Astrocyte (in vitro differentiated cells and primary cell): Measurements from ENCODE around the gene PACRG. TPM values are rescaled to one million over a fixed set of nuclear protein-coding genes. Genes with fewer than 3 reads are reported as not detected.
A peak's percentile ranks its signal among the peaks of the same experiment; 100 is the strongest.

Source experiments
- DNase-seq: peaks from one replicate; pipeline ENCODE4 v3.0.0-alpha.2; 2010; ENCODE audit warnings: low read depth
- FAIRE-seq: peaks from 2 replicates; lab custom pipeline; 2011; peaks lifted over from hg19 to GRCh38; lab: Jason Lieb, UNC
- H2AFZ ChIP-seq: 2 replicates; pipeline ENCODE4 v1.6.0; 2012; ENCODE audit warnings: low read depth, low read length, inconsistent platforms
- H3K27ac ChIP-seq: 2 replicates; pipeline ENCODE4 v1.5.1; 2011; ENCODE audit warnings: low read depth, low read length, inconsistent platforms
- H3K27me3 ChIP-seq: 2 replicates; pipeline ENCODE4 v1.6.0; 2011; ENCODE audit warnings: low read length, inconsistent platforms; ENCODE audit not compliant: insufficient read depth
- H3K36me3 ChIP-seq: 2 replicates; pipeline ENCODE4 v1.5.1; 2011; ENCODE audit warnings: low read length, inconsistent platforms; ENCODE audit not compliant: insufficient read depth
- H3K4me1 ChIP-seq: 2 replicates; pipeline ENCODE4 v1.5.1; 2011; ENCODE audit warnings: low read length, inconsistent platforms; ENCODE audit not compliant: insufficient read depth
- H3K4me2 ChIP-seq: 2 replicates; pipeline ENCODE4 v1.6.0; 2012; ENCODE audit warnings: low read length, inconsistent platforms
- H3K4me3 ChIP-seq: 2 replicates; pipeline ENCODE4 v1.5.1; 2011; ENCODE audit warnings: low read depth, mild to moderate bottlenecking, low read length, inconsistent platforms; ENCODE audit not compliant: insufficient read depth
- H3K79me2 ChIP-seq: 2 replicates; pipeline ENCODE4 v1.6.0; 2012; ENCODE audit warnings: mild to moderate bottlenecking, low read length, inconsistent platforms; ENCODE audit not compliant: insufficient read depth
- H3K9ac ChIP-seq: 2 replicates; pipeline ENCODE4 v1.6.0; 2012; ENCODE audit warnings: mild to moderate bottlenecking, low read length, inconsistent platforms
- H3K9me3 ChIP-seq: 2 replicates; pipeline ENCODE4 v1.5.1; 2012; ENCODE audit warnings: low read depth, mild to moderate bottlenecking, low read length, inconsistent platforms; ENCODE audit not compliant: insufficient read depth
- H4K20me1 ChIP-seq: 2 replicates; pipeline ENCODE4 v1.6.0; 2012; ENCODE audit warnings: low read length, inconsistent platforms; ENCODE audit not compliant: insufficient read depth
- H3K27ac Mint-ChIP-seq: one replicate; pipeline ENCODE4 v1.8.0; 2021; ENCODE audit warnings: mild to moderate bottlenecking, mixed read lengths; ENCODE audit not compliant: unreplicated experiment
- H3K27me3 Mint-ChIP-seq: one replicate; pipeline ENCODE4 v1.8.0; 2021; ENCODE audit warnings: low read depth, mixed read lengths; ENCODE audit not compliant: unreplicated experiment
- H3K36me3 Mint-ChIP-seq: one replicate; pipeline ENCODE4 v1.8.0; 2021; ENCODE audit warnings: low read depth, mixed read lengths; ENCODE audit not compliant: unreplicated experiment
- H3K4me1 Mint-ChIP-seq: one replicate; pipeline ENCODE4 v1.8.0; 2021; ENCODE audit warnings: low read depth, mixed read lengths; ENCODE audit not compliant: unreplicated experiment
- H3K4me3 Mint-ChIP-seq: one replicate; pipeline ENCODE4 v1.8.0; 2021; ENCODE audit warnings: mild to moderate bottlenecking, moderate library complexity, mixed read lengths; ENCODE audit not compliant: unreplicated experiment
- H3K9me3 Mint-ChIP-seq: one replicate; pipeline ENCODE4 v1.8.0; 2021; ENCODE audit warnings: mild to moderate bottlenecking, mixed read lengths; ENCODE audit not compliant: unreplicated experiment
- EZH2 ChIP-seq: IDR thresholded peaks from 2 replicates; pipeline ENCODE4 v1.6.1; 2012; ENCODE audit warnings: mild to moderate bottlenecking, low read length, inconsistent platforms; ENCODE audit not compliant: insufficient read depth
- total RNA-seq: library from RNA; stranded (reverse); gene quantifications from 2 replicates; pipeline ENCODE4 v1.2.1, GENCODE V29; 2021
- TF ChIP-seq, protein P1 (sequence below): IDR thresholded peaks from 2 replicates; pipeline ENCODE4 v1.5.1; 2011; ENCODE audit warnings: low read depth, mild to moderate bottlenecking, inconsistent platforms, low read length, moderate library complexity; ENCODE audit not compliant: insufficient read depth

PACRG gene
- total RNA-seq, 1 donor from 2014 or later = not detected

DNA sequence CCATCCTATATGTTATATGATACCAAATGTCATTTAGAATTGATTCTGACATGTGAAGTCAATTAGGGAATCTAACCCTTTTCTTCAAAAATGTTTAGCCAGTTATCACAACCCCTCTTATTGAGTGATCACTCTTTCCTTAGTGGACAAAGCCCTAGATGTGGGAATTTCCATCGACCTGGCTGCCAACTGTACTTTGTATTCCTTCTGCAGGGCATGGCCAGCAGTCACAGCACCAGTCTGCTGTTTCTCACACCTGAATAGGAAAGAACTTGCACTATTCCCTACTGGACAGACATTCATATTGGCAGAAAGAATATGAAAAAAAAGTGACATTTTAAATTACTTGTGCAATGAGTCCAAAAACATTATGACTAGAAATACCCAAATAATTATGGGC lies 271.0 kb downstream of the PACRG start:
- Mint-ChIP-seq H3K36me3 (no peaks in the 10 kb centered on the region), H3K27me3 (no peaks in the 10 kb centered on the region), H3K4me3 (no peak overlapping the region), H3K27ac (no peak overlapping the region), H3K4me1 (peaks cover 4% of the 10 kb centered on the region), H3K9me3 (no peaks in the 10 kb centered on the region)
- Histone ChIP-seq H3K36me3 (no peaks in the 10 kb centered on the region), H3K27me3 (no peaks in the 10 kb centered on the region), H3K9me3 (no peaks in the 10 kb centered on the region), H3K4me1 (peaks cover 3% of the 10 kb centered on the region), H2AFZ (no peak overlapping the region), H3K4me3 (no peak overlapping the region), H3K27ac (no peak overlapping the region), H3K79me2 (no peaks in the 10 kb centered on the region), H3K9ac (no peak overlapping the region), H4K20me1 (no peaks in the 10 kb centered on the region), H3K4me2 (no peak overlapping the region)
- no peak for FAIRE-seq
- TF ChIP-seq, protein P1, sequence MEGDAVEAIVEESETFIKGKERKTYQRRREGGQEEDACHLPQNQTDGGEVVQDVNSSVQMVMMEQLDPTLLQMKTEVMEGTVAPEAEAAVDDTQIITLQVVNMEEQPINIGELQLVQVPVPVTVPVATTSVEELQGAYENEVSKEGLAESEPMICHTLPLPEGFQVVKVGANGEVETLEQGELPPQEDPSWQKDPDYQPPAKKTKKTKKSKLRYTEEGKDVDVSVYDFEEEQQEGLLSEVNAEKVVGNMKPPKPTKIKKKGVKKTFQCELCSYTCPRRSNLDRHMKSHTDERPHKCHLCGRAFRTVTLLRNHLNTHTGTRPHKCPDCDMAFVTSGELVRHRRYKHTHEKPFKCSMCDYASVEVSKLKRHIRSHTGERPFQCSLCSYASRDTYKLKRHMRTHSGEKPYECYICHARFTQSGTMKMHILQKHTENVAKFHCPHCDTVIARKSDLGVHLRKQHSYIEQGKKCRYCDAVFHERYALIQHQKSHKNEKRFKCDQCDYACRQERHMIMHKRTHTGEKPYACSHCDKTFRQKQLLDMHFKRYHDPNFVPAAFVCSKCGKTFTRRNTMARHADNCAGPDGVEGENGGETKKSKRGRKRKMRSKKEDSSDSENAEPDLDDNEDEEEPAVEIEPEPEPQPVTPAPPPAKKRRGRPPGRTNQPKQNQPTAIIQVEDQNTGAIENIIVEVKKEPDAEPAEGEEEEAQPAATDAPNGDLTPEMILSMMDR = no peak
- no peak for TF ChIP-seq EZH2
- no peak for DNase-seq

DNA sequence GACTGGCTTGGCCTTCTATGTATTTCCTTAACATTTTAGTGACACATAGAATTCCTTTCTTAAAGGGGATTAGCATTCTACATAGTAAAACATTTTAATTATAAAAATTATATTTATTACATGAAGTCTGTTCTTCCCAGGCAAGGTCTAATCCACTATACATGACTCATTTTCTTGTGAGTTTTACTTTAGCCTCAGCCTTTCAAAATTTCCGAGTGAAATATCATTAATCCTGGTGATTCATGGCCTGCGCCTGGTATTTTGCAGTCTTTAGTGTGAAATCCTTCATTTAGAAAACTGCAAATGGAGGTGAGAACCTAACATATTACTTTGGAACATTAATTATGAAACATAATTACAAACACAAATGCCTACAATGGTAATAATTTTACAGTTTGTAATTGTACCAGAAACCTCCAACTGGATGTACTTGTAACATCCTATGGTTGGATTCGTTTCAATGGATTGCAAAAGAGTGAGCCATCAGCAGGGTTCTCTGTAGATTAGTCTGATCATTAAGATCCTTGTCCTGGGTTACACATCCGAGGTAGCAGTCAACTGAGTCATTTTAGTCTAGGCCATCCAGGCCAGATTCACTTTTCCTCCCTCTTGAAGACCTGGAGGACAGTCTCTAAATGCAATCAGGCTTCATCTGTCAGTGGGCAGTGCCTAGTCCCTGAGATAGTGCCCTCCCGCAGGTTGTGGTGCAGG lies 272.0 kb downstream of the PACRG start:
- TF ChIP-seq EZH2 = no peak
- TF ChIP-seq, protein P1 = no peak
- peak overlapping the region; percentile 31 for H3K4me2 ChIP-seq
- peak overlapping the region; percentile 18 for H3K27ac Mint-ChIP-seq

DNA sequence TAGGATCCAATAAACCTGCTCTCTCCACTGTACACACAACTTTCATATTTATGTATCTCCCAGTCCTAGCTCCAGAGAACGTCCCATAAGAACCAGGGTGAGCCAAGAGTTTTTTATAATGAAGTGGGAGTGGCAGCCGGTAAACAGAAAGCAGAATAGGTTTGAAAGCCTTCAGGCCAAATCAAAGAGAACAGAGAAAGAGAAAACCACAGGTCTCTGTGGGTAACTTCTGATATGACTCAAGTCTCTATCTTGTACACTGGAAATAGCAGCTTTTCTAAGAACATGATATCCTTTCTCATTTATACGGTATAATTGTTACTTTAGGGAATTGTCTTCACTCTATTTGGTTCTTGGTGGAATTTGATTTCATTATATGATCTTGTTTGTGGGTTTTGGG lies 273.6 kb downstream of the PACRG start:
- Mint-ChIP-seq H3K27me3 (no peaks in the 10 kb centered on the region), H3K4me1 (peaks cover 4% of the 10 kb centered on the region), H3K27ac (no peak overlapping the region), H3K9me3 (no peaks in the 10 kb centered on the region), H3K4me3 (no peak overlapping the region), H3K36me3 (no peaks in the 10 kb centered on the region)
- H3K79me2 ChIP-seq = no peaks in the 10 kb centered on the region
- H3K27ac ChIP-seq = no peak overlapping the region
- no peak overlapping the region for H2AFZ ChIP-seq
- no peak overlapping the region for H3K4me3 ChIP-seq
- H3K27me3 ChIP-seq = no peaks in the 10 kb centered on the region
- H3K9ac ChIP-seq = no peak overlapping the region
- peak; percentile 54 for DNase-seq
- H3K4me1 ChIP-seq = peaks cover 3% of the 10 kb centered on the region
- H3K9me3 ChIP-seq = no peaks in the 10 kb centered on the region
- no peaks in the 10 kb centered on the region for H3K36me3 ChIP-seq
- no peak for TF ChIP-seq EZH2
- TF ChIP-seq, protein P1 = no peak
- no peak for FAIRE-seq
- H3K4me2 ChIP-seq = no peak overlapping the region
- no peaks in the 10 kb centered on the region for H4K20me1 ChIP-seq

More for the DNA sequence above, 272.0 kb downstream of the PACRG start:
- DNase-seq (peak; percentile 92), FAIRE-seq (peak; percentile 5)
- Histone ChIP-seq H3K9ac (no peak overlapping the region), H3K27ac (peak overlapping the region; percentile 24), H2AFZ (no peak overlapping the region), H3K36me3 (no peaks in the 10 kb centered on the region), H4K20me1 (no peaks in the 10 kb centered on the region), H3K9me3 (no peaks in the 10 kb centered on the region), H3K79me2 (no peaks in the 10 kb centered on the region), H3K4me3 (no peak overlapping the region), H3K27me3 (no peaks in the 10 kb centered on the region), H3K4me1 (peaks cover 3% of the 10 kb centered on the region)
- H3K4me1 Mint-ChIP-seq = peaks cover 4% of the 10 kb centered on the region
- H3K4me3 Mint-ChIP-seq = no peak overlapping the region
- H3K27me3 Mint-ChIP-seq = no peaks in the 10 kb centered on the region
- no peaks in the 10 kb centered on the region for H3K36me3 Mint-ChIP-seq
- H3K9me3 Mint-ChIP-seq = no peaks in the 10 kb centered on the region
